ENCODE data around the gene KMT2D.
A peak's percentile ranks its signal among the peaks of the same experiment; 100 is the strongest.

The KMT2D gene

DNA sequence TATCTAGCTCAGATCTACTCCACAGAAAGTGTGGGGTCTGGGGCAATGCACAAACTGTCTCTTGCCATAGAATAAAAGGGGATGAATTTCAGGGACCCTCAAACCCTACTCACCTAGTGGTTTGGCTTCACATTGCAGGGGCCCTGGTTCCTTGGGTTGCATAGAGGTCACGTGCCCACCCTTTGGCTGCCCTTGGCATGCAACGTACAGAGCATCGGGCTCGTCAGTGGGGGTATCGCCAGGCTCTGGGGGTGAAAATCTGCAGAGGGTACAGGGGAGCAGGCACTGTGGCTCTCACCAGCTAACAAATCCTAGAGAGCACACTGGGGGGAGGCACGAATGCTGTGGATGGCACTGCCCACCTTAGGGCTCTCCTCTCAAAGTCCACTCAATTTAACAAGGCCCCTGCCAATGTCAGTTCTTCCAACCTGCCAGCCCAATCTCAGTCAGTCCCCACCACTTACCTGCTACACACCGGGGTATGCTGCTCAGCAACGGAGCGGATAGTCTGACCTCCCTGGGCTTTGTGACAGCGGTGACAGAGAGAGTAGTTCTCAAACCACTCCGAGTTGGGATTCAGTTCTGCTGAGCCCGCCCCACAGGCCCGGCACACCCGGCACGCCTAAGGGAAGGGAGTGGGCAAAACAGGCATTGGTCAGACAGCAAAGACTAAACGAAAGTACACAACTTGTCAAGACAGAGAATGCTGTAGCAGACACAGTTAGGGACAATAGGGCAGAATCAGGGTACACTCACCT is 8.0 kb downstream of the KMT2D start:
- DNase-seq (ENCODE audit: low read depth in 2 of 3, low spot score in 1 of 3), result no peak

DNA sequence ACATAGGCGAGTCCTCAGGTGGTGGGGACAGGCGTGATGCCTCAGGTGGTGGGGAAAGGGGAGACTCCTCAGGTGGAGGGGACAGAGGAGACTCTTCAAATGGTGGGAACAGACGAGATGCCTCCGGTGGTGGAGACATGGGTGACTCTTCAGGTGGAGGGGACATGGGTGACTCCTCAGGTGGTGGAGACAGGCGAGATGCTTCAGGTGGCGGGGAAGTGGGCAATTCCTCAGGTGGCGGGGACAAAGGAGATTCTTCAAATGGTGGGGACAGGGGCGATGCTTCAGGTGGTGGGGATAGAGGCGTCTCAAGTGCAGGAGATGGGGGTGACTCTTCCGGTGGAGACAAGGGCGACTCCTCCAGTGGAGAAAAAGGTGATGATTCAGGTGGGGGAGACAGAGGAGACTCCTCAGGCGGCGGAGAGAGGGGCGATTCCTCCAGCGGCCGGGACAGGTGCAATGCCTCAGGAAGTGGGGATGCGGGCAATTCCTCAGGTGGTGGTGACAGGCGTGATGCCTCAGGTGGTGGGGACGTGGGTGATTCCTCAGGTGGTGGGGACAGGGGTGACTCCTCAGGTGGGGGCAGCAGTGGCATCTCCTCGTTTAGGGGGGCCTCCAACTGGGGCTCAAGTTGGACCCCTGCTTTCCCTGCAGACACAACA is 8.7 kb downstream of the KMT2D start:
- no peak for DNase-seq (ENCODE audit: low read depth in 2 of 3, low spot score in 1 of 3)

DNA sequence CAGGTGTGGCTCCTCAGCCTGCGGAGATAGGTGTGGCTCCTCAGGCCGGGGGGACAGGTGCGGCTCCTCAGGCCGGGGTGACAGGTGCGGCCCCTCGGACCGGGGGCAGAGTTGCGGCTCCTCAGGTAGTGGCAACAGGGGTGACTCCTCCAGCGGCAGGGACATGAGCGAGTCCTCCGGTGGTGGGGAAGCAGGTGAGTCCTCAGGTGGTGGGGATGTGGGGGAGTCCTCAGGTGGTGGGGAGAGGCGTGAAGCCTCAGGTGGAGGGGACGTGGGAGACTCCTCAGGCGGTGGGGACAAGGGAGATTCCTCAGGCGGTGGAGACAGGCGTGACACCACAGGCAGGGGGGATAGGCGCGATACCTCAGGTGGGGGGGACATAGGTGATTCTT is 9.2 kb downstream of the KMT2D start:
- no peak for DNase-seq (ENCODE audit: low read depth in 2 of 3, low spot score in 1 of 3)

DNA sequence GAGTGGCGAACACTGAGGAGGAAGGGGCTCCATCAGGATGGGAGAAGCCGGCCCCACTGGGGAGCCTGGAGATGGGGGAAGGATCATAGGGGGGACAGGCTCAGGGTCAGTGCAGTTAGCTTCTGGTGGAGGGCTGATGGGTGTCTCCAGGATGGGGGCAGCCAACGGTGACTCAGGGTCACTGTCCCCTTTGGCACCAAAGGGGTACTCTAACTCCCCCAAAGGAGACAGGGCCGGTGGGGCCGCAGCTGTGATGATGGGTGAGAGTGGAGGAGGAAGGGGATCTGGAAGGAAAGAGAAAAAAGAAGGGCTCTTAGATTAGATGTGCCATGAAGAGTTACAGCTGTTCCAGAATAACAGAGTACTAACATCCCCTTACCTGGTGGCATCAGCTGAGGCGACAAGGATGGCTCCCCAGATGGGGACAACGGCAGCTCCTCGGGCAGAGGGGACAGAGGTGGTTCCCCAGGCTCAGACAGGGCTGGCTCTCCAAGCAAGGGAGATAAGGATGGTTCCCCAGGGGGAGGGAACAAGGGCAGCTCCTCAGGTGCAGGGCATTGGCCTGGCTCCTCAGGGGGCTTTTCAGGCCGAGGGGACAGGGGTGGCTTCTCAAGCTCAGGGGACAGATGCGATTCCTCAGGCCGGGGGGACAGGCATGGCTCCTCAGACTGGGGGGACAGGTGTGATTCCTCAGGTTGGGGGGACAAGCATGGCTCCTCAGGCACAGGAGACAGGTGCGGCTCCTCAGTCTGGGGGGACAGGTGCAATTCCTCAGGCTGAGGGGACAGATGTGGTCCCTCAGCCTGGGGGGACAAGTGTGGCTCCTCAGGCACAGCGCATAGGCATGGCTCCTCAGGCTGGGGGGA is 9.9 kb downstream of the KMT2D start:
- no peak for DNase-seq (ENCODE audit: low read depth in 2 of 3, low spot score in 1 of 3)

DNA sequence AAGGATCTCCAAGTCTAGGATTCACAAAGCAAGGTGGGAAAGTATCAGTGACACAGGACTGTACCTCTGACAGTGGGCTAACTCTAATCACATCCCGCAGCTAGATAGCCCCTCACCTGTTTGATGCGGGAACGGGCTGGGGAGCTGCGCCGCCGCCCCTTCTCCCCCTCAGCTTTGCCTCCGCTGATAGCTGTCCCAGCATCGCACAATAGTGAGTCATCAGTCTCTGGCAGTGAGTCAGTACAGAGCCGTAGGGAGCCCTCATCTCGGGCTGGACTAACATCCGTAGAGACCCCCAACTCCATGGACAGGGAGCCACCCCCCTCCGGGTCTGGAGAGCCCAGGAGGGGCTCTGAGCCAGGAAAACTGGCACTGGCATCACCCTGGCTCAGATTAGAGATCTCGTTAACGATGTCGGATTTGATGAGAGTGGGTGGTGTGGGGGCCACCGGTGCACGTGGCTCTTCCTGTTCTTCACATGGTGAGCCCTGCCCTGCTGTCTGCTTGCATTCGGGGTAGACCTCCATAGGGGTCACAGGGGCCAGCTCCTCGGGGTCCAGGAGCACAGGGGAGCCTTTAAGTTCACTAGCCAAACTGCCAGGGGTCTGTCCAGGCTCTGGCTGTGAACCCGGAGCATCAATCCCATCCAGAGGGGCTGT is 10.9 kb downstream of the KMT2D start:
- no peak for DNase-seq (ENCODE audit: low read depth in 2 of 3, low spot score in 1 of 3)

DNA sequence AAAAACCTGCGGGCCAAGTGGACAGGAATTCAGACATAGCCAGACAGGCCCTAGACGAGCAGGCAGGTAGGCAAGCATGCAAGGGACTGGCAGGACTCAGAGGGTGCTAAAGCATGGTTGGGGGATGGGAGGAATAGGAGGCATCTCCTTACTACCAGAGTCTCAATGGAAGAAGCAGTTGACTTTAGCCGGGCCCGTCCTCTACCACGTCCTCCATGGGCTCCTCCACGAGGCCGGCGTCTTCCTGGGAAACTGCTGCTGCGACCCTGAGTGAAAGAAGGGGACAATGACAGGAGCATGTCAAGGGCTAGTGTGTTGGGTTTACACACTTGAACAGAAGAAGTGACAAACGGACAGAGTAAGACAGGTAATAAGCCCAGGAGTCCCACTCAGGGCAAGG is 11.6 kb downstream of the KMT2D start:
- no peak for DNase-seq (ENCODE audit: low read depth in 2 of 3, low spot score in 1 of 3)

DNA sequence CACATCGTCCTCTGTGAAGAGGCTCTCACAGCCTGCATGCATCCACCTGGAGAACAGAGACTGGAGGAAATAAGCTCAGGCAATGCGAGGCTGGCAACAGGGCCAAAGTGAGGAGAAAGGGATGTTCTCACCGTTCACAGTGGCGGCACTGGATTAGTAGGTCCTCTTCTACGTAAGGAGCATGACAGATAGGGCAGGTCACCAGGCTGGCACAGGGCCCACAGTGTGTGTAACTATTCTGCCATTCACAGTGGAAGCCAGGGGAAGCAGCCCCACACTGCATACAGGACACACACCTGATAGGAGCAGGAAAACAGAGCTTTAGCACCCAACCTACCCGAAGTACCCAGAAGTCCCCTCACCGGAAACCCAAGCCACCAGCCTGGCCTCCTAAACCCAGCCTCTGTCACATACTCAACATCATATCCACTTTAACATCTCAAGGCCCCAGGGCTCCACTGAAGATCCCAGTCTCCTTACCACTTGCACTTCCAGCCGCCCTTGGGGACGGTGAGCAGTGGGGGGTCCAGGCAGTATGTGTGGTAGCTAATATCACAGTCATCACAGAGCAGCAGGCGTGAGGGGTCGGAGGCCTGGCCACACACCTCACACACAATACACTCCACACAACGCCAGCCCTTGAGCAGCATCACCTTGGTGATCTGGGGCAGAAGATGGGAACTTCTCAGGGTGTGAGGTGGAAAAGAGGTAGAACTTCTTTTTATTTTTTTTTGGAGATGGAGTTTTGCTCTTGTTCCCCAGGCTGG is 14.3 kb downstream of the KMT2D start:
- DNase-seq (ENCODE audit: low read depth in 2 of 3, low spot score in 1 of 3), result no peak

DNA sequence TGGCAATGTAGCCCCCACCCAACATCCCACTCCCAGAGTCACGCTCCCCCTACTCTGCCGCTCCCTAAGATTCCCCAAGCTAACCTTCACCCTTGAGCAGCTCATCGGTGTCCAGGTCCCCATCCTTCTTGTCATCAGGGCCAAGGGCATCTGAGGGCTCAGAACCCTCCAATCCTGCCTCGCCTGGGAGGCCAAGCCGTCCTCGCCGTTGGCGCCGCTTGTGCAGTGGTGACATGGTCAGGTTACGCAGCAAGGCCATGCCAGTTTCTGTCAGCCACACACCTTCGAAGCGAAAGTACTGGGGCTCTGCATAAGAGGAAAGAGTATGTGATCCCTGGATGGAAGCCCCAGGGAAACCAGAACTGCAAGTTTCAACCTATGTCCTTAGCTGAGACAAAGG is 15.9 kb downstream of the KMT2D start:
- DNase-seq (ENCODE audit: low read depth in 2 of 3, low spot score in 1 of 3), result no peak

DNA sequence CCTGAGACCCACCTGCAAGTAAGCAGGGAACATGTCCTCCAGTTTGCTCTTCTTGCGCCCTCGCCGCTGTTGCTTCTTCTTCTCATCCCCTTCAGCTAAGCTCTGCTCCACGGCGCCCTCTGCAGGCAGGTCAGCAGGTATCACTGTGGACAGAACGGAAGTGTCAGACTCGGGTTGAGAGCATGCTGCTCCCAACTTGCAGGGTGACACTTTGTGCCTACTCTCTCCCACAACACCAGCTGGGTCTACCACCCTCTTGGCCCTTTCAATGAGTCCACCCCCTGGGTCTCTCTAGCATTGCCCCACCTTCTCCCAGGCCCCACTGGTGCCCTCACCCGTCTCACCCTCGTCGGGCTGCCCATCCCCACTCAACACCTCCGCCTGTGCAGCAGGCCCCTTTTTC is 16.7 kb downstream of the KMT2D start:
- DNase-seq (ENCODE audit: low read depth in 2 of 3, low spot score in 1 of 3), result peak; percentile 55 to 78 (median 73)

DNA sequence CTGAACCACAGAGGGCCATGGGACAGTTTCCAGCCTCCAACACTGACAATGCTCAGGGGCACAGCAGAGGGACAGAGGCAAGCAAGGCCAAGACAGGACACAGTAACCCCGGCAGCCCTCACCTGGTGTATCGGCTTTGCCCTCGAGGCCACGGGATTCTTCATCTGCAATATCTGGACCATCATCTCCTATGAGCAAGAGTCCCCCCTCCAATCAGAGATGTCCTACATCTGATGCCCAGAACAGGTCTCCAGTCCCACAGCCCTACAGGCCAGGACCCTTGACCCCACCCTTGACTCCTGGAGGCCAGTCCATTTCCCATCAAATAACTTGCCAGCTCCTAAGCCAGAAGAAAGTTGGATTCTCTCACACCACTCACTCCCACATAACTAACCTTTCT is 17.4 kb downstream of the KMT2D start:
- DNase-seq (ENCODE audit: low read depth in 2 of 3, low spot score in 1 of 3), result no peak

DNA sequence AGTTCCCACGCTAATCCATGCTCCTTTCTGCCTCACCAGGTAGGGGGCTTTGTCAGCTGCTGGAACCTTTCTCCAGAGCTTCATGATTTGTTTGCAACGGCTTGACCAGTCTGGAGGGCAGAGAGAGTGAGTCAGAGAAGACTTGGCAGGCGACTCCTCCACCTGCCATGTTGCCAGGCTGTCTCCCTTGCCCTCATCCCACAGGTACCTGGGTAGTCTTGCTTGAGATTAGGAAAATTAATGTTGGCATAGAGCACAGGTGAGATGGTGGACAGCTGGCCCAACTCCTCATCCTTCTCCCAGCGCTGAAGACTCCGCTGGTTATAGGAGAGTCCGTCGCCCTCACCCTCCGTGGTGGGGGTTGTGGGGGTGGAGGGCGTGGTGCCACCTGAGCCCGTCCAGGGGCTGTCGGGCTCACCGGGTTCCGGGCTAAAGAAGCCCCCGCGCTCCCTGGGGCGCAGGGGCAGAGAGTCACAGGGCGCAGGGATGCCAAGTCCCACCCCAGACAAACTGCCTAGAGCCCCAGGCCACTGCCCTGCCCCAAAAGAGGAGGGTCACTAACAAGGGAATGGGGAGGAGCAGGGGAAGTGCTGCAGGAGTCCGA is 18.6 kb downstream of the KMT2D start:
- DNase-seq (ENCODE audit: low read depth in 2 of 3, low spot score in 1 of 3), result no peak

DNA sequence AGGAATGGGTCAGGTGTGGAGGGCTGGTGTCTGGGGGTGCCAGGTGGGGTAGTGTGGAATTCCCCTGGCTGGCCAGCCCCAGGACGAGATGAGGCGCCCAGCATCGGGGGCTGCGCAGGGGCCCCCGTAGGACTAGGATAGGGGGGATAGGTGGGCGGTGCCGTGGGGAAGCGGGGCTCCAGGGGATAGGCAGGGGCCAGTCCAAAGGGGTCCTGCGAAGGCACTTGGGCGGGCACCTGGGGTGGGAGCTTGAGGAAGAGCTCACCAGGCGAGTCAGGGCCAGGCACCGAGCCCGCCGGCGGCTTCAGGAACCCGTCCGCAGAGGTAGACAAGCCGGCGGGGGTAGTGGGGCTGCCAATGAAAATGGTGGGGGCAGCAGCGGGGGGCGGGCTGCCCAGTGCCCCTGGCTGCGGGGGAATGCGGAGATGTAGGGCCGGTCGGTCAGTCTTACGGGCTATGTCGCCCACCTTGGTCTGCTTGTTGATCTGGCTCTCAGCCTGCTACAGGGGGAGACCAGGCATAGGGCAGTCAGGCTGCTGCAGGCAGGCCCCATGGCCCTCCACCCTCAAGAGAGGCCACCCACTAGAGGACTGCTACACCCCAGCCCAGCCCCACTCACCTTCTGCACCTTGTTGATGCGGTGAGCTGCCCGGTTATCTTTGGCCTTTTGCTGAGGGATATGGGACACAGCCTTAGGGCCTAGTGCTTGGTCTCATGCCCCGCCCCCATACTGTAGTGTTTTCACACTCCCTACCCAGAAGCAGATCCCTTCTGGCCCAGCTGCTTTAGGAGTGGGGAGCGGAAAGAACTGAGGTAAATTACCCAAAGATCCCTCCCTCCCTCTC is 19.3 kb downstream of the KMT2D start:
- DNase-seq (ENCODE audit: low read depth in 2 of 3, low spot score in 1 of 3), result no peak

DNA sequence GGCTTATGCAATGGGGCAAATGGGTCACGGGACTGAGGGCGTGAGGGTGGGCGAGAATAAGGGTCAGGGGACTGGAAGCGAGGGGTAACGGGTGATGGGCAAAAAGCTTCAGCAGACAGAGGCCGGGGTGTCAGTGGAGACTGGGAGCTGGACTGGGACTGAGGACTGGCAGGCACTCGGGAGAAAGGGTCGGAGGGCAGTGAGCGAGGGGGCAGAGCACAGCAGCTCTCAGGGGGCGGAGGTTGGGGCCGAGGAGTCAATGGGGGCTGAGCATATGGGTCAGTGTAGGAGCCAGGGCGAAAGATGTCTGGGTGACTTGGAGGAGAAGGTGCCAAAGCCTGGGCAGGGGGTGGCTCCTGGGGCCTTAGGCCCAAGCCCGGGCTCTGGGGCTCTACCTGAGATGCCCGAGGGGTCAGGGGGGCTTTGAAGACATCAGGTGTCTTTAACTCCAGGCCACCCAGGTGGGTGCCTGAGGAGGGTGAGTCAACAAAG is 20.2 kb downstream of the KMT2D start:
- DNase-seq (ENCODE audit: low read depth in 2 of 3, low spot score in 1 of 3), result no peak

DNA sequence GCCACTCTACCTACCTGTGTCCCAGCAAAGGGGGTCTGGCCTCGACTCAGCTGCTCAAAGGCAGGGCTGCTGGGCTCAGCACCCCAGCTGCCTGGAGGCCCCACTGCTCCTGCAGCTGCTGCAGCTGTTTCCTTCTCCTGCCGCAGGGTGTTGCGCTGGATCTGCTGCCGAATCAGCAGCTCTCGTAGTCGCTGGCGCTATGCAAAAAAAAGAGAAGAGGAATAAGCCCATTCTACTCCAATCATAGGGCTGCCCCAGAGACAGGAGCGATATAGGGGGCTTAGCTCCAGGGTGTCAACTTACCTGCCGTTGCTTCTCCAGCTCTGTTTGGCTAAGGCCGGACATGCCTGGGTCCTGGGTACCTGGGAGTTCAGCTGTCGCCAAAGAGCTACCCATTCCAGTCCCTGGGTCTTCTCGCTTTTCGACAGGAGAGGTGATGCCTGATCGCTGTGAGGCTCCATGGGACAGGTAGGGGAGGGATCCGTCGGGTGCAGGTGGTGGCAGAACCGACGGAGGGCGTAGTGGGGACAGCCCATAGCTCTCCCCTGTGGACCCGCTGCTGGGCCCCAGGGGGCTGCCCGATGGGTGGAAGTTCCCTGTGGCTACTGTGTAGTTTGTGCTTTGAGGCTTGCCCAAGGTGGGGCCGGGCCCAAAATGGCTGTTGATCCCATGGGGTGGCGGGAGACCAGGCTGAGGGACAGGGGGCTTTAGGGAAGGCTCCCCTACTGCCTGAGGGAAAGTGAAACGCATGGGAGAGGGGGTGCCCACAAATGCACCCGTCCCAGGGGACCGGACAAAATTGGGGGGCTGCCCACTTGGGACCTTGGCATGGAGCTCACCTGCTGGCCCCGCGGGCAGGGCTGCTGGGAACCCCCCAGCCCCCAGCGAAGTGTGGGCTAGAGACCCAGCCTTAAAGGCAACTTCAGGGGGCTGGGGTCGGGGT is 20.9 kb downstream of the KMT2D start:
- DNase-seq (ENCODE audit: low read depth in 2 of 3, low spot score in 1 of 3), result no peak

DNA sequence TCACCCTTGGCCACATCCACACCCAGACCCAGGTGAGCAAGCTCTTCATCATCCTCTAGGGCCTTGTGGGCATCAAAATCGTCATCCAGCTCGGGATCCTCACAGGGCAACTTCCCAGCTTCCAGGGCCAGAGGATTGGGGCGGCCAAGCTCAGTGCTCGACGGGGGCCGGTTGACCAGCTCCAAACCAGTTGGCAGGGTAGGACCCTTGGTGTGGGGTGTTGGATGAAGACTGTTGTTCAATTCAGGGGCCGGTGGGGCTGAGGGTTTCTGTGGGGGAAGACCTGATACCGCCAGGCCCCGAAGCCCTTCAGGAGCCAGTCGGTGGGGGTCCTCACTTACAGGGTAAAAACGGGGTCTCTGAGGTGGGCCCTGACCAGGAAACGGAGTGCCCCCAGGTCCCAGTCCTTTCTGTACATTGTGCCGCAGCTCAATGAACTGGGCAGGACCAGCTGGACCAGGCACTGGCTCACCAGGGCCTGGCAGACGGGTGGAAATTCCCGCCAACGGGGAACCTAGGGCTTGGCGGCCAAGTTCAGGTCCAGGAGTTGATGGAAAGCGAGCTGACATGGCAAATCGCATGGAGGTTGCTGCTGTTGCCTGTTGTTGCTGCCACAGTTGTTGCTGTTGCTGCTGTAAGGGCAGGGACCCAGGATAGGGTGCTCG is 22.2 kb downstream of the KMT2D start:
- no peak for DNase-seq (ENCODE audit: low read depth in 2 of 3, low spot score in 1 of 3)

DNA sequence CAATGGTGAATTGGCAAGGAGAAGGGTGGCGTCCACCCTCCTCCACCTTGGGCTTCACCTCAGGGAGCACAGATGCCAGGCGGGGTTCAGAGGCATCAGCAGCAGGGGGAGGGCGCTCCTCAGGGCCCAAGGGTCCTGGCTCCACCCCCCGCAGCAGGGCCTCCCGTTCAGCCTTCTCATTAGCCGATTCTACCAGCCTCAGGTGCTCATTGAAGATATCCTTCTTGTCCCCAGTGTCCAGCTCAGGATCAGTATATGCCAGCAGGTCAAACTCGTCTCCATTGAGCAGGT is 22.7 kb downstream of the KMT2D start:
- no peak for DNase-seq (ENCODE audit: low read depth in 2 of 3, low spot score in 1 of 3)

DNA sequence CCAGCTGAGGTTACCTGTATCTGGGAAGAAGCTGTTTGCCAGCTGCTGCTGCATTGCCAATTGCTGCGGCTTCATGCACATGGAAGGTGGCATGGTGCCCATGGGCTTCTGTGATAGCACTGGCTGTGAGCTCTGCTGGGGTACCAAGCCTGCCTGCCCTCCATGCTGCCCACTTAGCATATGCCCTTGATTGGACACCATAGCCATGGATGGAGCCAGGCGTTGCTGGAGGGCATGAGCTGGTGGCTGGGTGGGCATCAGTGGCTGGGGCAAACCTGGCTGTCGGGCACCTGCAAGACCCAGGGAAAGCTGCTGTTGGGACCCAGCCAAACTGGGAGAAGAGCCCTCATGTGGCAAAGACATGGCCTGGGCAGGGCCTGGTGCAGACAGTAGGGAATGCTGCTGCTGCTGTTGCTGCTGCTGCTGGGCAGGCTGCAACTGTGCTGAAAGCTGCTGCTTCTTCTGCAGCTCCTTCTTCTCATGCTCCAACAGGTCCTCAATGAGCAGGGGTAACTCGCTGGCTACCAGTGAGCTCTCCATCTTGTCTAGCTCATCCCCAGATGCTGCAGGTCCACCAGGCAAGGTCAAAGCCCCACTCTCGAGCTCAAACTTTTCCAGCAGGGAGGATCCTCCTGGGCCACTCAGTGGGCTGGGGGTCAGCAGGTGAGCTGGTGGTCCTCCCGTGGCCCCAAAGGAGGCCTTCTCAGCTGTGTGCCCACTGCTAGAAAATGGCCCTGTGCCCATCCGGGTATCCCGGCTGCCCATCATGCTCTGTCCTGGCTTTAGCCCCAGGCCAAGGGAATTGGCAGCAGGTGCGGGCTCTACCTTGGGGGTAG is 23.3 kb downstream of the KMT2D start:
- DNase-seq (ENCODE audit: low read depth in 2 of 3, low spot score in 1 of 3), result no peak

Measured in stimulated activated CD4-positive, alpha-beta T cell treated with anti-CD3 and anti-CD28 coated beads, Interleukin-12 subunit alpha, Interleukin-12 subunit beta, amount 100 ng/mL, for 48 hours (primary cell).